HCT116 (cell line): ENCODE data around the gene ZBTB20. TPM values are rescaled to one million over a fixed set of nuclear protein-coding genes. Genes with fewer than 3 reads are reported as not detected.

ENCODE experiments used
- ATAC-seq: fragments of 200-7000 bp; cut with Tn5 transposase; 2 replicates; pipeline ENCODE4 v1.9.1; 2020; ENCODE audit warnings: mild to moderate bottlenecking, moderate library complexity
- BruUV-seq: library from RNA; stranded (reverse); fragments of 400-500 nt; replicated peaks from 2 replicates; lab custom pipeline; 2021; lab: Mats Ljungman, UMichigan
- CTCF ChIA-PET: fragments of 300-600 bp; sonication (Branson Sonifier 250); formaldehyde crosslinking; loops from one replicate; lab custom pipeline; 2021; ENCODE audit warnings: antibody characterized with exemption; lab: Charles Lee
- POLR2A ChIA-PET: fragments of 300-600, 350-600 bp; sonication (Branson Sonifier 250); formaldehyde crosslinking; loops from one replicate; lab custom pipeline; 2021; ENCODE audit warnings: antibody characterized with exemption; lab: Charles Lee
- RAD21 ChIA-PET, 2 experiments: fragments of 300-600 bp; sonication (Branson Sonifier 250); formaldehyde crosslinking; loops; one replicate each; lab custom pipeline; 2023; ENCODE audit warnings: low total read pairs in 2 of 2; ENCODE audit not compliant: uncharacterized antibody in 2 of 2, unreplicated experiment in 2 of 2, low non-redundant PET in 1 of 2; lab: Charles Lee
- DNase-seq: peaks from one replicate; pipeline ENCODE4 v3.0.0-alpha.2; 2010; ENCODE audit warnings: low read depth, low spot score
- H2AFZ ChIP-seq: fragments of 200-600 bp; shearing (Covaris generic), sonication (generic); 2 replicates; pipeline ENCODE4 v1.6.1; 2017; ENCODE audit warnings: low read depth, mixed run types, mixed read lengths, antibody characterized with exemption, low read length; ENCODE audit not compliant: poor library complexity, severe bottlenecking
- H3K27ac ChIP-seq: 2 replicates; pipeline ENCODE4 v1.5.1; 2012; ENCODE audit warnings: low read depth, low read length
- H3K27me3 ChIP-seq: fragments of 200-600 bp; sonication (generic); 2 replicates; pipeline ENCODE4 v1.6.1; 2016; ENCODE audit warnings: mixed run types, low read length, mixed read lengths; ENCODE audit not compliant: insufficient read depth
- H3K36me3 ChIP-seq, 2 experiments: fragments of 200-500 bp in 1 of 2; fragments of 200-600 bp in 1 of 2; sonication (Bioruptor generic) in 1 of 2; sonication (generic) in 1 of 2; 2 replicates each; pipeline versions ENCODE4 v1.5.1 to v1.6.1; 2014 to 2016; ENCODE audit warnings: low read length in 2 of 2, inconsistent platforms in 1 of 2, mixed read lengths in 1 of 2, mixed run types in 1 of 2; ENCODE audit not compliant: insufficient read depth in 2 of 2, control insufficient read depth in 1 of 2
- H3K4me1 ChIP-seq, 2 experiments: fragments of 200-600 bp in 1 of 2; sonication (generic) in 1 of 2; 2 replicates each; pipeline versions ENCODE4 v1.5.1 to v1.6.1; 2012 to 2017; ENCODE audit warnings: low read length in 2 of 2, inconsistent platforms in 1 of 2, mild to moderate bottlenecking in 1 of 2, mixed read lengths in 1 of 2, mixed run types in 1 of 2, moderate library complexity in 1 of 2; ENCODE audit not compliant: insufficient read depth in 2 of 2, control insufficient read depth in 1 of 2
- H3K4me2 ChIP-seq: fragments of 200-600 bp; sonication (generic); 2 replicates; pipeline ENCODE4 v1.6.1; 2017; ENCODE audit warnings: mixed run types, low read length, mixed read lengths
- H3K4me3 ChIP-seq, 2 experiments: fragments of 200-600 bp in 1 of 2; sonication (generic) in 1 of 2; replicated peaks in 1 of 2; 2 replicates each; pipeline ENCODE4 v1.5.1; 2011 to 2016; ENCODE audit warnings: low read length in 2 of 2, control low read depth in 1 of 2, low read depth in 1 of 2, mild to moderate bottlenecking in 1 of 2, mixed read lengths in 1 of 2, mixed run types in 1 of 2
- H3K79me2 ChIP-seq: fragments of 200-600 bp; sonication (generic); 2 replicates; pipeline ENCODE4 v1.6.1; 2017; ENCODE audit warnings: mild to moderate bottlenecking, mixed run types, low read length, moderate library complexity, mixed read lengths; ENCODE audit not compliant: insufficient read depth
- H3K9ac ChIP-seq: fragments of 200-600 bp; sonication (generic); 2 replicates; pipeline ENCODE4 v1.6.1; 2016; ENCODE audit warnings: low read length, mixed read lengths
- H3K9me2 ChIP-seq: fragments of 200-600 bp; sonication (generic), shearing (Covaris generic); 2 replicates; pipeline ENCODE4 v1.6.1; 2017; ENCODE audit warnings: mixed run types, mild to moderate bottlenecking, moderate library complexity; ENCODE audit not compliant: insufficient read depth
- H3K9me3 ChIP-seq, 2 experiments: fragments of 200-500 bp in 1 of 2; fragments of 200-600 bp in 1 of 2; sonication (Bioruptor generic) in 1 of 2; sonication (generic) in 1 of 2; 2 replicates each; pipeline ENCODE4 v1.6.1; 2014 to 2017; ENCODE audit warnings: low read length in 2 of 2, mixed read lengths in 2 of 2, inconsistent platforms in 1 of 2, low read depth in 1 of 2, mild to moderate bottlenecking in 1 of 2, mixed run types in 1 of 2, moderate library complexity in 1 of 2; ENCODE audit not compliant: control insufficient read depth in 1 of 2, insufficient read depth in 1 of 2
- H4K20me1 ChIP-seq: fragments of 200-600 bp; sonication (generic), shearing (Covaris generic); 2 replicates; pipeline ENCODE4 v1.6.1; 2017; ENCODE audit warnings: mixed run types, mild to moderate bottlenecking, moderate library complexity; ENCODE audit not compliant: insufficient read depth
- CBX3 ChIP-seq: IDR thresholded peaks from 2 replicates; pipeline ENCODE4 v1.6.1; 2012; ENCODE audit warnings: low read depth
- CTCF ChIP-seq, 3 experiments: fragments of 200-600 bp in 1 of 3; sonication (generic) in 1 of 3; IDR thresholded peaks in 2 of 3; conservative IDR thresholded peaks in 1 of 3; 2 replicates each; pipeline ENCODE4 v1.5.1; 2012 to 2017; ENCODE audit warnings: low read depth in 2 of 3, low read length in 2 of 3, antibody characterized with exemption in 1 of 3, borderline replicate concordance in 1 of 3, control low read depth in 1 of 3, mild to moderate bottlenecking in 1 of 3, mixed read lengths in 1 of 3, mixed run types in 1 of 3, moderate library complexity in 1 of 3; ENCODE audit not compliant: insufficient read depth in 1 of 3
- ELF1 ChIP-seq: IDR thresholded peaks from 2 replicates; pipeline ENCODE4 v1.6.1; 2012; ENCODE audit warnings: low read depth, borderline replicate concordance
- EZH2 ChIP-seq: fragments of 200-600 bp; sonication (generic); IDR thresholded peaks from 2 replicates; pipeline ENCODE4 v1.6.1; 2017; ENCODE audit warnings: antibody characterized with exemption, mixed run types
- EZH2phosphoT487 ChIP-seq: fragments of 200-600 bp; IDR thresholded peaks from 2 replicates; pipeline ENCODE4 v1.6.1; 2018; ENCODE audit warnings: antibody characterized with exemption, borderline replicate concordance
- FOSL1 ChIP-seq: IDR thresholded peaks from 2 replicates; pipeline ENCODE4 v1.6.1; 2012; ENCODE audit warnings: low read depth
- JUND ChIP-seq: IDR thresholded peaks from 2 replicates; pipeline ENCODE4 v1.6.1; 2012
- MAX ChIP-seq: IDR thresholded peaks from 2 replicates; pipeline ENCODE4 v1.6.1; 2012
- POLR2AphosphoS5 ChIP-seq: IDR thresholded peaks from 2 replicates; pipeline ENCODE4 v1.6.1; 2011; ENCODE audit warnings: mild to moderate bottlenecking, low read depth, low read length, moderate library complexity
- RAD21 ChIP-seq: IDR thresholded peaks from 2 replicates; pipeline ENCODE4 v1.6.1; 2012; ENCODE audit warnings: low read depth, mild to moderate bottlenecking
- TCF7L2 ChIP-seq: IDR thresholded peaks from 2 replicates; pipeline ENCODE4 v1.7.0; 2011; ENCODE audit warnings: borderline replicate concordance, inconsistent platforms; ENCODE audit not compliant: insufficient read depth, insufficient read length; ENCODE audit errors: extremely low read depth
- YY1 ChIP-seq: IDR thresholded peaks from 2 replicates; pipeline ENCODE4 v1.6.1; 2011; ENCODE audit warnings: low read length, low read depth, moderate library complexity, mild to moderate bottlenecking; ENCODE audit not compliant: insufficient replicate concordance; ENCODE audit errors: extremely low read depth
- ZFX ChIP-seq: fragments of 450-650 bp; IDR thresholded peaks from 2 replicates; pipeline ENCODE4 v1.6.1; 2017
- ZNF274 ChIP-seq: fragments of 200-500 bp; sonication (Bioruptor generic); IDR thresholded peaks from 2 replicates; pipeline ENCODE4 v1.6.1; 2014; ENCODE audit warnings: mild to moderate bottlenecking, low read depth, low read length, inconsistent platforms
- intact Hi-C: fragments of 100-400 bp; cut with micrococcal nuclease; formaldehyde crosslinking; loops from 2 replicates; pipeline ENCODE4 v1.10.0; 2022
- total RNA-seq: library from RNA; stranded (reverse); gene quantifications from one replicate; pipeline ENCODE4 v1.2.1, GENCODE V29; 2021; ENCODE audit not compliant: unreplicated experiment

ZBTB20 gene
- total RNA-seq, 1 experiment from 2014 or later, result 42.1 TPM

- TF ChIP-seq ZNF274, result no peak
- no peak for TF ChIP-seq RAD21
- no peak for TF ChIP-seq EZH2
- no peak for TF ChIP-seq TCF7L2
- TF ChIP-seq POLR2AphosphoS5, result no peak
- TF ChIP-seq CTCF (IDR thresholded peaks at IDR 0.05 in 2 of 3, conservative IDR thresholded peaks at IDR 0.05 in 1 of 3; ENCODE audit: borderline replicate concordance in 1 of 3, insufficient read depth in 1 of 3, low read depth in 2 of 3, low read length in 2 of 3), result no peak
- no peak for TF ChIP-seq EZH2phosphoT487
- no peak for TF ChIP-seq CBX3
- TF ChIP-seq YY1, result no peak
- TF ChIP-seq ZFX, result no peak
- no peak for TF ChIP-seq MAX
- TF ChIP-seq ELF1, result no peak
- no peak for TF ChIP-seq FOSL1
- TF ChIP-seq JUND, result no peak
- TF ChIP-seq, all 23 proteins: peak for 0
- H3K27ac ChIP-seq, result peak overlapping the region; percentile 46; the same call in 1 of the 2 replicates
Measured at GRCh38 chr3:114565216-114565615, 581.9 kb downstream of the ZBTB20 start.

More at GRCh38 chr3:114565216-114565615, 581.9 kb downstream of the ZBTB20 start:
- H3K4me3 ChIP-seq, result no peak overlapping the region
- ATAC-seq, result no peak
- H3K79me2 ChIP-seq, result peaks cover 98% of the 10 kb centered on the region
- H3K27me3 ChIP-seq, result no peaks in the 10 kb centered on the region
- ChIA-PET POLR2A (no interaction called here), RAD21 (no interaction called here), CTCF (no interaction called here)
- H3K9me2 ChIP-seq, result no peaks in the 10 kb centered on the region
- H3K4me2 ChIP-seq, result no peak overlapping the region
- no peaks in the 10 kb centered on the region for H4K20me1 ChIP-seq
- H2AFZ ChIP-seq, result no peak overlapping the region
- peaks cover 0 to 21% of the 10 kb centered on the region in 2 experiments; a peak in 2 of 4 replicates for H3K36me3 ChIP-seq
- H3K9me3 ChIP-seq, result 0 out of 4 replicates have a peak, but pooled peaks cover 0 to 5% of the 10 kb centered on the region in 2 experiments
- no TSS peak for BruUV-seq
- DNase-seq, result no peak
- peaks cover 41 to 46% of the 10 kb centered on the region in 2 experiments for H3K4me1 ChIP-seq
- no peak overlapping the region for H3K9ac ChIP-seq
- intact Hi-C loops, result loop anchor here (1.0 kb wide), 1 partner anchor 14 kb away; no protein-coding TSS in a partner anchor
